NCI-H146 treated with DMSO at 0.1 percent for 48 hours (cell line): Measurements from ENCODE around the gene TTC39B.
"Not testable (repeated sequence)": the region's sequence is repeated elsewhere in the genome, so short reads cannot be mapped to it uniquely, and the experiment has no call there.

Experiments used
- DNase-seq: peaks from one replicate; lab custom pipeline; 2025; ENCODE audit not compliant: unreplicated experiment; lab: John Stamatoyannopoulos, UW

TTC39B gene

GRCh38 chr9:15271403-15271802, 35.6 kb downstream of the TTC39B start:
- no peak for DNase-seq

GRCh38 chr9:15268782-15269181, 38.2 kb downstream of the TTC39B start:
- no peak for DNase-seq

- DNase-seq: no peak
Measured at GRCh38 chr9:15268317-15268716, 38.7 kb downstream of the TTC39B start.

GRCh38 chr9:15264918-15265317, 42.1 kb downstream of the TTC39B start:
- DNase-seq: no peak

- no peak for DNase-seq
Measured at GRCh38 chr9:15262581-15262980, 44.4 kb downstream of the TTC39B start.

GRCh38 chr9:15256426-15256825, 50.6 kb downstream of the TTC39B start:
- no peak for DNase-seq

- no peak for DNase-seq
Measured at GRCh38 chr9:15253786-15254185, 53.2 kb downstream of the TTC39B start.

- DNase-seq: no peak
Measured at GRCh38 chr9:15253197-15253596, 53.8 kb downstream of the TTC39B start.

GRCh38 chr9:15249981-15250380, 57.0 kb downstream of the TTC39B start:
- DNase-seq: no peak

GRCh38 chr9:15249042-15249818, 57.8 kb downstream of the TTC39B start:
- DNase-seq: peak; percentile 29

- DNase-seq: no peak
Measured at GRCh38 chr9:15248621-15249020, 58.4 kb downstream of the TTC39B start.

GRCh38 chr9:15248081-15248480, 58.9 kb downstream of the TTC39B start:
- DNase-seq: no peak

- DNase-seq: no peak
Measured at GRCh38 chr9:15246708-15247107, 60.3 kb downstream of the TTC39B start.

- no peak for DNase-seq
Measured at GRCh38 chr9:15246243-15246642, 60.8 kb downstream of the TTC39B start.

GRCh38 chr9:15244001-15244441, 63.0 kb downstream of the TTC39B start:
- DNase-seq: no peak

GRCh38 chr9:15243081-15243480, 63.9 kb downstream of the TTC39B start:
- no peak for DNase-seq

GRCh38 chr9:15240927-15241326, 66.1 kb downstream of the TTC39B start:
- DNase-seq: no peak

- DNase-seq: no peak
Measured at GRCh38 chr9:15239816-15240215, 67.2 kb downstream of the TTC39B start.

- DNase-seq: no peak
Measured at GRCh38 chr9:15238646-15239045, 68.4 kb downstream of the TTC39B start.

- no peak for DNase-seq
Measured at GRCh38 chr9:15235658-15236057, 71.4 kb downstream of the TTC39B start.

GRCh38 chr9:15233941-15234490, 73.0 kb downstream of the TTC39B start:
- not testable (repeated sequence) for DNase-seq

GRCh38 chr9:15232706-15233280, 74.2 kb downstream of the TTC39B start:
- DNase-seq: not testable (repeated sequence)
